IMR-90 (cell line): ENCODE data around the gene HAND1.

Experiments
- BHLHE40 ChIP-seq: fragments of 150-350 bp; IDR thresholded peaks from 2 replicates; pipeline ENCODE4 v1.6.1; 2016; ENCODE audit warnings: mild to moderate bottlenecking, low read depth, low read length
- CEBPB ChIP-seq: IDR thresholded peaks from 2 replicates; pipeline ENCODE4 v1.6.1; 2012; ENCODE audit warnings: low read depth, low read length, improper control_type of control experiment
- CHD1 ChIP-seq: IDR thresholded peaks from 2 replicates; pipeline ENCODE4 v1.6.1; 2012; ENCODE audit warnings: low read depth, low read length, improper control_type of control experiment
- CTCF ChIP-seq: conservative IDR thresholded peaks from 2 replicates; pipeline ENCODE4 v1.5.1; 2012; ENCODE audit warnings: mild to moderate bottlenecking, low read depth, low read length, improper control_type of control experiment
- ELK1 ChIP-seq: fragments of 150-350 bp; IDR thresholded peaks from 2 replicates; pipeline ENCODE4 v1.6.1; 2016; ENCODE audit warnings: low read depth, mild to moderate bottlenecking, low read length, moderate library complexity, borderline replicate concordance
- FOS ChIP-seq: fragments of 150-350 bp; IDR thresholded peaks from 2 replicates; pipeline ENCODE4 v1.6.1; 2016; ENCODE audit warnings: low read depth, low read length
- MAZ ChIP-seq: IDR thresholded peaks from 2 replicates; pipeline ENCODE4 v1.6.1; 2012; ENCODE audit warnings: low read depth, mild to moderate bottlenecking, low read length, improper control_type of control experiment, moderate library complexity, borderline replicate concordance
- MXI1 ChIP-seq: IDR thresholded peaks from 2 replicates; pipeline ENCODE4 v1.6.1; 2012; ENCODE audit warnings: low read depth, mild to moderate bottlenecking, low read length, moderate library complexity, borderline replicate concordance
- POLR2A ChIP-seq: IDR thresholded peaks from 2 replicates; pipeline ENCODE4 v1.6.1; 2012; ENCODE audit warnings: mild to moderate bottlenecking, low read depth, low read length
- RAD21 ChIP-seq: IDR thresholded peaks from 2 replicates; pipeline ENCODE4 v1.6.1; 2012; ENCODE audit warnings: low read length, improper control_type of control experiment
- RCOR1 ChIP-seq: IDR thresholded peaks from 2 replicates; pipeline ENCODE4 v1.6.1; 2012; ENCODE audit warnings: mild to moderate bottlenecking, low read length, improper control_type of control experiment; ENCODE audit not compliant: insufficient replicate concordance
- RFX5 ChIP-seq: IDR thresholded peaks from 2 replicates; pipeline ENCODE4 v1.8.0; 2012; ENCODE audit warnings: low read depth, mild to moderate bottlenecking, low read length, moderate library complexity
- SMC3 ChIP-seq: fragments of 150-350 bp; IDR thresholded peaks from 2 replicates; pipeline ENCODE4 v1.6.1; 2016; ENCODE audit warnings: low read depth, mild to moderate bottlenecking, antibody characterized with exemption, low read length, moderate library complexity
- USF2 ChIP-seq: fragments of 150-350 bp; IDR thresholded peaks from 2 replicates; pipeline ENCODE4 v1.6.1; 2017; ENCODE audit warnings: mild to moderate bottlenecking, antibody characterized with exemption, low read length, low read depth

- no peak for TF ChIP-seq ELK1
- TF ChIP-seq CTCF = no peak
- no peak for TF ChIP-seq POLR2A
- no peak for TF ChIP-seq FOS
- TF ChIP-seq CHD1 = no peak
- TF ChIP-seq RCOR1 = no peak
- TF ChIP-seq MAZ = no peak
- no peak for TF ChIP-seq USF2
- TF ChIP-seq MXI1 = no peak
- no peak for TF ChIP-seq CEBPB
- no peak for TF ChIP-seq RAD21
- TF ChIP-seq RFX5 = no peak
- no peak for TF ChIP-seq SMC3
- TF ChIP-seq BHLHE40 = no peak
These were observed 11.4 kb downstream of the HAND1 start for GRCh38 chr5:154466671-154467070.
